Colonic mucosa (tissue), 4 donors: Measurements from ENCODE around the gene FGF21. TPM values are rescaled to one million over a fixed set of nuclear protein-coding genes. Genes with fewer than 3 reads are reported as not detected.
A peak's percentile ranks its signal among the peaks of the same experiment; 100 is the strongest.

Source experiments
- DNase-seq: peaks from one replicate; pipeline ENCODE4 v3.0.0-alpha.2; 2020
- H3K27ac ChIP-seq: fragments of 200-600 bp; one replicate; pipeline ENCODE4 v1.8.0; 2021
- H3K27me3 ChIP-seq: fragments of 200-600 bp; one replicate; pipeline ENCODE4 v1.8.0; 2021
- H3K36me3 ChIP-seq: fragments of 200-600 bp; one replicate; pipeline ENCODE4 v1.8.0; 2021
- H3K4me1 ChIP-seq: fragments of 200-600 bp; one replicate; pipeline ENCODE4 v1.8.0; 2021; ENCODE audit warnings: mild to moderate bottlenecking
- H3K4me3 ChIP-seq: fragments of 200-600 bp; one replicate; pipeline ENCODE4 v1.8.0; 2021
- H3K9ac ChIP-seq, 2 donors: one replicate each; pipeline ENCODE4 v1.7.0; 2013; ENCODE audit warnings: control low read depth in 2 of 2, low read depth in 2 of 2, low read length in 2 of 2
- H3K9me3 ChIP-seq: fragments of 200-600 bp; one replicate; pipeline ENCODE4 v1.8.0; 2021
- intact Hi-C: fragments of 100-400 bp; cut with DNase I; formaldehyde crosslinking; loops from one replicate; pipeline ENCODE4 v1.14.1; 2022
- total RNA-seq, 2 donors: library from RNA; stranded (reverse); fragmentation: NEBNext Ultra II Directional in 1 of 2; extraction: Animal tissue kit (Norgen Biotek cat#: 25700) in 1 of 2; gene quantifications; one replicate each; pipeline ENCODE4 v1.2.1, GENCODE V29; 2021
- TF ChIP-seq, protein P1 (sequence below): fragments of 200-600 bp; IDR thresholded peaks from one replicate; pipeline ENCODE4 v1.8.0; 2022; ENCODE audit warnings: antibody characterized with exemption, mild to moderate bottlenecking
- donor health status: healthy.
- donor health status: DM: no; HTN: no; CAD: no.
- donor health status: DM: no; HTN: no; CAD: no.

The FGF21 gene
- total RNA-seq, 2 donors from 2014 or later, result not detected

DNA sequence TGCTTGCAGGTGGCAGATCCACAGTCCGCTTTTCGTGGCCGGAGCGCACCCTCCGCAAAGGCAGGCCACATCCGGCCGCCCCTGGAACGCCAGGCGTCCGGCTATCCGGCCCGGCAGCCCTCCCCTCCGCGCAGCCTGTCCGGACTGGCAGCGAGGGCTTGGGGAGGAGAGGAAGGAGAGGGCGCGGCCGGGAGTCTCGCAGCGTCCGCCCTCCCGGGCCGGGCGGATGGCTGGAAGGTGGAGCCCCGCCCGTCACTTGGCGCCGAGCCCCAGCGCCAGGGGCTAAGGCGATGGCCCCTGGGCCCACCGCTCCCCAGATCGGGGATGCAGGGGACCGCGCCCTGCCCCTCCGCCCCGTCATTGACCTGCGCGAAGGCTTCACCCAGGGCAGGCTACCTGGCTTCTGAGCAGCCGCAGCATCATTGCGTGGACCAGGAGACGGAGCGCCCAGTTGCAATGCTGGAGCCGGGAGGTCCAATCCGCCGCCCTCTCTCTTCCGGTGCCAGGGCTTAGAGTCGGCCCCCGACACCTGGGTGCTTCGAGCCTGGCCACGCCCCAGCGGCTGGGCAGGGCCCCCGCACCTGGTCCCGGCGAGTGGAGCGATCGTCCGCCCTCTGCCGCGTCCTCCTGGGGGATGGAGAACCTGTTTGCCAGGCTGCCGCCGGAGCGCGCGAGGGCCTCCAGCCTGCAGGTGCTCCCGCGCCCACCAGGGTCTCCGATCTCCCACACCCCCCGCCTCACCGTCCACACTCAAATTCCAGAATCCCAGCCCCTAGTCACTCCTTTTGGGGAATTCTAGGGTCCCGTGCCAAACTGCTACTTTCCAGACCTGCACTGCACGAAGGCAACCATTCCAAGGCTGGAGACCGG lies 2.6 kb upstream of the FGF21 start, which contains the start of gene FUT1:
FUT1 (minus strand) TSS at position 146 of the 870 bp plus-strand sequence. CDS start 1,360 bp downstream, outside the sequence.
- TF ChIP-seq, protein P1, sequence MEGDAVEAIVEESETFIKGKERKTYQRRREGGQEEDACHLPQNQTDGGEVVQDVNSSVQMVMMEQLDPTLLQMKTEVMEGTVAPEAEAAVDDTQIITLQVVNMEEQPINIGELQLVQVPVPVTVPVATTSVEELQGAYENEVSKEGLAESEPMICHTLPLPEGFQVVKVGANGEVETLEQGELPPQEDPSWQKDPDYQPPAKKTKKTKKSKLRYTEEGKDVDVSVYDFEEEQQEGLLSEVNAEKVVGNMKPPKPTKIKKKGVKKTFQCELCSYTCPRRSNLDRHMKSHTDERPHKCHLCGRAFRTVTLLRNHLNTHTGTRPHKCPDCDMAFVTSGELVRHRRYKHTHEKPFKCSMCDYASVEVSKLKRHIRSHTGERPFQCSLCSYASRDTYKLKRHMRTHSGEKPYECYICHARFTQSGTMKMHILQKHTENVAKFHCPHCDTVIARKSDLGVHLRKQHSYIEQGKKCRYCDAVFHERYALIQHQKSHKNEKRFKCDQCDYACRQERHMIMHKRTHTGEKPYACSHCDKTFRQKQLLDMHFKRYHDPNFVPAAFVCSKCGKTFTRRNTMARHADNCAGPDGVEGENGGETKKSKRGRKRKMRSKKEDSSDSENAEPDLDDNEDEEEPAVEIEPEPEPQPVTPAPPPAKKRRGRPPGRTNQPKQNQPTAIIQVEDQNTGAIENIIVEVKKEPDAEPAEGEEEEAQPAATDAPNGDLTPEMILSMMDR, result no peak
- peak within 1 kb of the TSS; percentile 43 to 51 for H3K9ac ChIP-seq

DNA sequence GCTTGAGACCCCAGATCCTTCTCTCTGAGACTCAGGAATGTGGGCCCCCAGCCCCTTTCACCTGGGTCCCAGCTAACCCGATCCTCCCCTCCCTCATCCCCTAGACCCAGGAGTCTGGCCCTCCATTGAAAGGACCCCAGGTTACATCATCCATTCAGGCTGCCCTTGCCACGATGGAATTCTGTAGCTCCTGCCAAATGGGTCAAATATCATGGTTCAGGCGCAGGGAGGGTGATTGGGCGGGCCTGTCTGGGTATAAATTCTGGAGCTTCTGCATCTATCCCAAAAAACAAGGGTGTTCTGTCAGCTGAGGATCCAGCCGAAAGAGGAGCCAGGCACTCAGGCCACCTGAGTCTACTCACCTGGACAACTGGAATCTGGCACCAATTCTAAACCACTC lies 463 bp downstream of the FGF21 start:
- Histone ChIP-seq H3K27ac (no peak overlapping the region), H3K36me3 (no peaks in the 10 kb centered on the region), H3K4me3 (no peak overlapping the region), H3K9ac (no peak overlapping the region), H3K9me3 (no peaks in the 10 kb centered on the region), H3K4me1 (peaks cover 6% of the 10 kb centered on the region), H3K27me3 (peaks cover 21% of the 10 kb centered on the region)
- intact Hi-C loops, result no loop called here
- no peak for DNase-seq
- TF ChIP-seq, protein P1, result no peak

More for the DNA sequence above, 2.6 kb upstream of the FGF21 start, which contains the start of gene FUT1:
- peaks cover 6% of the 10 kb centered on the region for H3K4me1 ChIP-seq
- intact Hi-C loops, result no loop called here
- H3K27me3 ChIP-seq, result peaks cover 21% of the 10 kb centered on the region
- no peak within 1 kb of the TSS for H3K27ac ChIP-seq
- H3K9me3 ChIP-seq, result no peaks in the 10 kb centered on the region
- peak within 1 kb of the TSS; percentile 23 for H3K4me3 ChIP-seq
- H3K36me3 ChIP-seq, result no peaks in the 10 kb centered on the region
- peak; percentile 73 for DNase-seq

DNA sequence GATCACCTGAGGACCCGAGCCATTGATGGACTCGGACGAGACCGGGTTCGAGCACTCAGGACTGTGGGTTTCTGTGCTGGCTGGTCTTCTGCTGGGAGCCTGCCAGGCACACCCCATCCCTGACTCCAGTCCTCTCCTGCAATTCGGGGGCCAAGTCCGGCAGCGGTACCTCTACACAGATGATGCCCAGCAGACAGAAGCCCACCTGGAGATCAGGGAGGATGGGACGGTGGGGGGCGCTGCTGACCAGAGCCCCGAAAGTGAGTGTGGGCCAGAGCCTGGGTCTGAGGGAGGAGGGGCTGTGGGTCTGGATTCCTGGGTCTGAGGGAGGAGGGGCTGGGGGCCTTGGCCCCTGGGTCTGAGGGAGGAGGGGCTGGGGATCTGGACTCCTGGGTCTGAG lies 888 bp downstream of the FGF21 start:
- Histone ChIP-seq H3K36me3 (no peaks in the 10 kb centered on the region), H3K9ac (no peak overlapping the region), H3K4me1 (peaks cover 6% of the 10 kb centered on the region), H3K27me3 (peaks cover 21% of the 10 kb centered on the region), H3K9me3 (no peaks in the 10 kb centered on the region), H3K27ac (no peak overlapping the region), H3K4me3 (no peak overlapping the region)
- intact Hi-C loops, result no loop called here
- DNase-seq, result no peak
- TF ChIP-seq, protein P1, result no peak

DNA sequence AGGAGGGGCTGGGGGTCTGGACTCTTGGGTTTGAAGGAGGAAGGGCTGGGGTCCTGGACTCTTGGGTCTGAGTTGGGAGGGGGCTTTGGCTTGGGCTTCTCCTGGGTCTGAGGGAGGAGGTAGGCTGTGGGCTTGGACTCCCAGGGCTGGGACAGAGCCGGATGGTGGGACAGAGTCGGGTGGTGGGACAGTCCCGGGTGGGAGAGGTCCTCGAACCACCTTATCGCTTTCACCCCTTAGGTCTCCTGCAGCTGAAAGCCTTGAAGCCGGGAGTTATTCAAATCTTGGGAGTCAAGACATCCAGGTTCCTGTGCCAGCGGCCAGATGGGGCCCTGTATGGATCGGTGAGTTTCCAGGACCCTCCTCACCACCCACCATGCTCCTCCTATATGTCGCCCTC lies 1.4 kb downstream of the FGF21 start:
- H3K27me3 ChIP-seq, result peaks cover 17% of the 10 kb centered on the region
- peaks cover 6% of the 10 kb centered on the region for H3K4me1 ChIP-seq
- intact Hi-C loops, result no loop called here
- no peak overlapping the region for H3K4me3 ChIP-seq
- no peaks in the 10 kb centered on the region for H3K36me3 ChIP-seq
- H3K9me3 ChIP-seq, result no peaks in the 10 kb centered on the region
- DNase-seq, result no peak
- no peak overlapping the region for H3K9ac ChIP-seq
- no peak overlapping the region for H3K27ac ChIP-seq
- TF ChIP-seq, protein P1, result no peak

DNA sequence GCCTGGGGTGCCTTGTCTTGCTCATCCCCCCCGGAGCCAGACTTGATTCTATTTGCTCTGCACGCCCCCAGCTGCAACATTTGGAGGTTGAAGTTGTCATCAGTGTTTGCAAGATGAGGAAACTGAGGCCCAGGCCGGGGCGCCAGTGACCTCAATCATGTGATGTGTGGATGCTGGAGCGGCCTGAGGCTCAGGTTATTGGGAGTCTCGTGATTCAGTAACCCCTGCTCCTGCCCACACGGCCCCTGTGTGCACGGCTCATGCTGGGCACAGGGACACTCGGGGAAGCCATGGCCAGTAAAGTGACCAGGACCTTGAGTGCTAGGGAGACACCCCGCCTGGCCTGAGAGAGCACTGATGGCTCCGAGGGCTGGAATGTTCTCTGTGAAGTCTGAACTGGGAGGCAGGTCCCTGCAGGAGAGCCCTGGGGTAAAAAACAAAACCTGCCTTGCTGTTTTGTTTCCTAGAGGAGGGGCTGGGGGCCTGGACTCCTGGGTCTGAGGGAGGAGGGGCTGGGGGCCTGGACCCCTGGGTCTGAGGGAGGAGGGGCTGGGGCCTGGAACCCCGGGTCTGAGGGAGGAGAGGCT lies 1.9 kb downstream of the FGF21 start:
- no peak for DNase-seq

More for the DNA sequence above, 1.9 kb downstream of the FGF21 start:
- Histone ChIP-seq H3K4me3 (no peak overlapping the region), H3K36me3 (no peaks in the 10 kb centered on the region), H3K27me3 (peaks cover 13% of the 10 kb centered on the region), H3K9ac (no peak overlapping the region), H3K4me1 (peaks cover 6% of the 10 kb centered on the region), H3K27ac (no peak overlapping the region), H3K9me3 (no peaks in the 10 kb centered on the region)
- intact Hi-C loops, result no loop called here
- TF ChIP-seq, protein P1, result no peak
